Medulla oblongata (tissue), 1 donor: ENCODE measurements around the gene CAPN1.

Experiments
- DNase-seq: peaks from one replicate; pipeline ENCODE4 v3.0.0-alpha.2; 2015; ENCODE audit errors: extremely low spot score

Gene CAPN1

DNA sequence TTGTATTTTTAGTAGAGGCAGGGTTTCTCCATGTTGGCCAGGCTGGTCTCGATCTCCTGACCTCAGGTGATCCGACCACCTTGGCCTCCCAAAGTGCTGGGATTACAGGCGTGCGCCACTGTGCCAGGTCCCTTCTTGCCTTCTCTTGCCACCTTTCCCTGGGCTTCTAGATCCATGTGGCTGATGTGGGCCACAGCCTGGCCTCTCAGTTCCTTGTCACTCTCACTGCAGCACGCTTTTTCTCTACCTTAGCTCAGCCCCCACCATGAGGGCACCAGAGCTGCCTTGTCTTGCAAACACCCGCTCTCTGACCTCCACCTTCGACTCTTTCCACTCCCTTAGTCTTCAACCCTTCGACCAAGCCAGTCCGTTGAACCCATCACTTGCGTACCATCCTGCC is 7.5 kb downstream of the CAPN1 start:
- no peak for DNase-seq

DNA sequence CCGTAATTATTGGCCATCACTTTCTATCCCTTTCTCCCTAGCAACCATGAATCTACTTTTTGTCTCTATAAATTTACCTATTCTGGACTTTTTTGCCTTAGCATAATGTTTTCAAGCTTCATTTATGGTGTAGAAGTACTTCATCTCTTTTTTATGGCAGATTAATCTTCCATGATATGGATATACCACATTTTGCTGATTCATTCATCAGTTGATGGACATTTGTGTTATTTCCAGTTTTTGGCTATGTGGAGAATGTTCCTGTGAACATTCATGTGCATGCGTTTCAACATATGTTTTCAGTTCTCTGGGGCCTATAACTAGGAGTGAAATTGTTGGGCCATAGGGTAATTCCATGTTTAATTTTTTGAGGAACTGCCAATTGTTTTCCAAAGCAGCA is 12.8 kb downstream of the CAPN1 start:
- no peak for DNase-seq

DNA sequence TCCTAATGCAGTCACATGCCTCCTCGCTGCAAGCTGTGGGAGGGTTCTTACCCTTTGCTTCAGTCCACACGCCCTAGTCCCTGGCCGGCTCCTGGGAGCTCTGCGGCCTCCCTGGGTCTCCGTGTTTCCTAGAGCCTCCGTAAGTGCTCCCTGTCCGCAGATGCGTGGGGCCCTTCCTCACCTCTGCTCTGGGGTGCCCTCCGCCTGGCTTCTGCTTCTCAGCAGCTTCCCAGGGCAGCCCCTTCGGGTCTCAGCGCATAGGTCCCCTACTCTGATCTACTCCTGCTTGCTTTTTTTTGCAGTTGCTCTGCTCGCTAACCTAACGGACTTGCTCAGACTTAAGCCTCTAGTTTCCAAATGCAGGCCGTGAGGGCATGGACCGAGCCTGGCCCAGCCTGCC is 22.4 kb downstream of the CAPN1 start:
- no peak for DNase-seq

DNA sequence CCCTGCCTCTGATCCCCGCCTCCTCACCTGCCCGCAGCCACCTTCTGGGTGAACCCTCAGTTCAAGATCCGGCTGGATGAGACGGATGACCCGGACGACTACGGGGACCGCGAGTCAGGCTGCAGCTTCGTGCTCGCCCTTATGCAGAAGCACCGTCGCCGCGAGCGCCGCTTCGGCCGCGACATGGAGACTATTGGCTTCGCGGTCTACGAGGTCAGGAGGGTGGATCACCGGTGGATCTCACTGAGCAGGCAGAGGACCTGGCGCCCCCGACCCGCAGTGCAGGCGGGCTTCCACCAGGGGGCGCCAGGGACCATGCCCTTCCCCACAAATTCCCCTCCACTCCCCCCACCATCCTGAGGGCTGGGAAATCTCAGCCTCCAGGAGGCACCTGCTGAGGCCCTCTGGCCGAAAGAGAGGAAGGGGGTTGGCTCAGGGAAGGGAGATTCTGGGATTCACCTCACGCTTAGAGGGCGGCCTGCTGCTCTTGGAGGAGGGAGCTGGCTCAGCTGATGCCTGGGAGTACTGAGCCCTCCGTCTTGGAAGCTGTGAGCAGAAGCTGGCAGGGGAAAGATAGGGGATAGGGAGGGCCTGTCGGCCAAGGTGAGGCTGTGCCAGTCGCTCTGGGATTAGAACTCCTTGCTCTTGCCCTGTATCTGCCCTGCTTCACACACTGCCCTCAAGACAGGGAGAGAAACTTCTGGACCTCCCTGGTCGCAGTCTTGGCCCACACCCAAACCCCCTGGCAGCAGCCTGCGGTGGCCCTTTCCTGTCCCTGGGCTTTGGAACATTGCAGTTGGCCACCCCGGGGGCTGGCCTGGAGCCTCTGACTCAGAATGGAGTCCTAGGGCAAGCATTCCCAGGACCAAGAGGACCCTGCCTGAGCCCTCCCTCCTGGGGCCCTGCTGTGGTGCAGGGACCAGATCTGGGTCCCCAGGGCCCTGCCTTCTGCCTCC is 23.2 kb downstream of the CAPN1 start:
- DNase-seq = peak; percentile 75

DNA sequence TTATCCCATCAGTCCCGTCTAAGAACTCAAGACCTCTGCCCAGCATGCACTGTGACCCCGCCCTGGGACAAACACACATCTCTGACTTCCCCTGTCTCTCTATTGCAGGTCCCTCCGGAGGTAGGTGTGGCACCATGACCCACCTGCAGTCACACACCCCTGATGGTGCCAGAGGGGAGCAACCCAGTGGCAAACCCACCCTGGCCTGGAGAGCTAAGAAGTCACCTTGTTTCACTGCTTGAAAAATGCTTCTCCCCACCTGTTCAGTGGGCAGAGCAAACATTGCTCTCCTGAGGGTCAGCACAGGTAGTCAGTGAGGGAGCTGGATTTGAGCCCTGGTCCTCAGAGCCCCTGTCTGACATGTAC is 23.9 kb downstream of the CAPN1 start:
- DNase-seq = no peak

DNA sequence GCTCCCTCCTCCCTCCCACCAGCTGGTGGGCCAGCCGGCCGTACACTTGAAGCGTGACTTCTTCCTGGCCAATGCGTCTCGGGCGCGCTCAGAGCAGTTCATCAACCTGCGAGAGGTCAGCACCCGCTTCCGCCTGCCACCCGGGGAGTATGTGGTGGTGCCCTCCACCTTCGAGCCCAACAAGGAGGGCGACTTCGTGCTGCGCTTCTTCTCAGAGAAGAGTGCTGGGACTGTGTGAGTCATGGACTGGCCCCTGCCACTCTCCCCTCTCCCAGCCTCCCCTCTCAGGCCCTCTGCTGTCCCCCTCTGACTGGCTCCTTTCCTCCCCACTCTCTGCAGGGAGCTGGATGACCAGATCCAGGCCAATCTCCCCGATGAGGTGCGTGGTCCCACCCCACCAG is 24.7 kb downstream of the CAPN1 start:
- no peak for DNase-seq

DNA sequence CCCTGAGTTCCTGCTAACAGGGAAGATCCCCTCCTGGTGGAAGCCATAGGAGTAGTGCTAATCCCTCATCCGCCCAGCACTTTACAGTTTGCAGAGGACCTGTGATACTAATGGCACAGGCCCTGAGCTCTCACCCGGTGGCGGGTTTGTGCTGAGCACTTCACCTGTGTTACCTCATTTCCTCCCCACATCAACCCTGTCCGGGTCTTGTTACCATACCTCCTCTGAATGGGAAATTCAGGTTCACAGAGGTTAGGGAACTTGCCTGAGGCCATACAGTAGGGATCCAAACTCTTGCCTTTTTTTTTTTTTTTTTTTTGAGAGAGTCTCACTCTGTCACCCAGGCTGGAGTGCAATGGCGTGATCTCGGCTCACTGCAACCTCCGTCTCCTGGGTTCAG is 25.2 kb downstream of the CAPN1 start:
- no peak for DNase-seq

DNA sequence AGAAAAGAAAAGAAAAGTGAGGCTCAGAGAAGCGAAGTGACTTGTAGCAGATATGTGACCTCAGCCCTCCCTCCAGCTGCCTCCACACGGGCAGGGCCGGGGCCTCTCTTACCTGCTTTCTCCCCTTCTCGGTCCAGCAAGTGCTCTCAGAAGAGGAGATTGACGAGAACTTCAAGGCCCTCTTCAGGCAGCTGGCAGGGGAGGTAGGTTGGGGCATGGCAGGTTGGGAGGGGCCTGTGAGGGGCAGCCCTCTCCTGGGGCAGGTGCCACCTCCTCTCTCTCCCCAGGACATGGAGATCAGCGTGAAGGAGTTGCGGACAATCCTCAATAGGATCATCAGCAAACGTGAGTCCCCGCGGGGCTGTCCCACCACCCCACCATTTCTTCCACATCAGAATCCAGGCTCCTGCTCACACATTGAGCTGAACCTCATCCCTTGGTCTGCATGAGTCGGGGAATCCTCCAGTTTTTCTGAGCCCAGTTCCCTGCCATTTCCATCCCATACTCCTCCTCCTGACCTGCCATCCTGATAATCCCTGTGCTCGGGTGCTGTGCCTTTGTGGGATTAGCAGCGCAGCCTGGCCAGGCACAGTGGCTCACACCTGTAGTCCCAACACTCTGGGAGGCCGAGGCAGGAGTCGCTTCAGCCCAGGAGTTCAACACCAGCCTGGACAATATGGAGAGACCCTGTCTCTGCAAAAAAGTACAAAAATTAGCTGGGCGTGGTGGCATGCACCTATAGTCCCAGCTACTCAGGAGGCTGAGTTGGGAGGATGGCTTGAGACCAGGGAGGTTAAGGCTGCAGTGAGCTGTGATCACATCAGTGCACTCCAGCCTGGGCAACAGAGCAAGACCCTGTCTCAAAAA is 26.4 kb downstream of the CAPN1 start:
- DNase-seq = no peak

DNA sequence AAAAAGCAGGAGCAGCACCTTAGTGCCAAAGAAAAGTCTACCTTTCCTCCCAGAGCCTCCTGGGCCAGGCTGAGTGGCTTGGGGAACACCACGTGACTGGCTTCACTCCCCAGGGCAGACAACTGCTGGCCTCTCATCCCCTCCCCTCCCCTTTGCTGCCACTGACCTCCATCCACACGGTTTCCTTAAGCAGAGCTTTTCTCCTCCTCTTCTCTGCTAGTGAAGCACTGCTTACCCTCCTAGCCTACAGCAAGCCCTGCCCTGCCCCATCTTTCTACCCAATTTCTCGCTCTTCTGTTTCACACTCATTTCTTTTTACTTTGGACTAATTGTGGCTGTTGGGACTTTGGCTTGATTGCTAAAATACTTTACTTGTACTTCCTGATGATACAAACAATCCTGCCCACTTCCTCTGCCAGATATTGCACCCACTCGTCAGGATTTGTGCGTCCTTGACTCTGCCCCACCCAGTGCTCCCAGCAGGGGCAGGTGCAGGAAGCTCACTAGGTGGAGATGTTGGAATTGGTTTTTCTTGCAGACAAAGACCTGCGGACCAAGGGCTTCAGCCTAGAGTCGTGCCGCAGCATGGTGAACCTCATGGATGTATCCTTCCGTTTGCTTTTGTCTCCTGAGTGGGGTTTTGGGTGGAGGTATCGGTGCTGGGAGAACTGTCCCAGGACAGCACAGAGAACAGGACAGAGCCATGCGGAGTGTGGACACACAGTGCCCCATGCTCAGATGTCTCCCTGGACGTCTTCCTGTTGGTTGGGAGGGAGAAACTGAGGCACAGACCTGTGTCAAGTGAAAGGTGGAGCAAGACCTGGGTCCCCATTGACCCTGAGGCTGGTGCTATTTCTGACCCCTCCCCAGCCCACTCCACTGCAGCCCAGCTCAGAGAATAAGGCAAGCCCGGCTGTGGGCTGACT is 27.3 kb downstream of the CAPN1 start:
- no peak for DNase-seq

DNA sequence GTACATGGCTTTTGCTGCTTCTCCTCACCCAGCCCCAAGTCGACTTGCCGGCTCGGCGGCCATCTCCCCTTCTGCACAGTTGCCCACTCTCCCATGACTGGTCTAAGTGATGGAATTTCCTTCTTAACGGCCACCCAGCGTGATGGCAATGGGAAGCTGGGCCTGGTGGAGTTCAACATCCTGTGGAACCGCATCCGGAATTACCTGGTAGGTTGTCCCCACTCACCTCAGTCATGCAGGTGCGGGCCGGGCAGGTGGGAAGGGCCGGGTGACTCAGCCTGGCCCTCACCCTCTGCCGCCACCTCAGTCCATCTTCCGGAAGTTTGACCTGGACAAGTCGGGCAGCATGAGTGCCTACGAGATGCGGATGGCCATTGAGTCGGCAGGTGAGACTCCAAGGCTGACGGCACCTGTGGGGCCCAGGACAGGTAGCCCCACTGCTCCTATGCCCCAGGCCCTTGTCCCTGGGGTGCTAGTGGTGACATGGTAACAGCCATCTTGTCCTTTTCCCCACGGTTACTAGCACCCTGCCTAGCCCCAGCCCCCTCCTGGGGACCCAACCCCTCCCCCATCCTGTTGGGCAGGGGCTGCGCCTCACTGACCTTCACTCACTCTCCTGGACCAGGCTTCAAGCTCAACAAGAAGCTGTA is 28.1 kb downstream of the CAPN1 start:
- no peak for DNase-seq

DNA sequence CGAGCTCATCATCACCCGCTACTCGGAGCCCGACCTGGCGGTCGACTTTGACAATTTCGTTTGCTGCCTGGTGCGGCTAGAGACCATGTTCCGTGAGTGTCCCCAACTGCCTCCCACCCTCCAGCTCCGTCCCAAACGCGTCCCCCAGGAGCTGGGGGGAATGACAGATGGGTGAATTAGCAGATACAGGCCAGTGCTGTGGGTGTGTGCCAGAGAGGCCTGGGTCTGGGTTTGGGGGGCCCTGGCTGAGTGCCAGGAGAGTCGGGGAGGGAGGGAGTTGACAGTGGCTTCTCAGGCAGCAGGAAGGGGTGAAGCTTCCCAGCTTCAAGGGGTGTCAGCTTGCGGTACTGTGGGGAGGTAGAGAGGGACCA is 28.6 kb downstream of the CAPN1 start:
- no peak for DNase-seq

DNA sequence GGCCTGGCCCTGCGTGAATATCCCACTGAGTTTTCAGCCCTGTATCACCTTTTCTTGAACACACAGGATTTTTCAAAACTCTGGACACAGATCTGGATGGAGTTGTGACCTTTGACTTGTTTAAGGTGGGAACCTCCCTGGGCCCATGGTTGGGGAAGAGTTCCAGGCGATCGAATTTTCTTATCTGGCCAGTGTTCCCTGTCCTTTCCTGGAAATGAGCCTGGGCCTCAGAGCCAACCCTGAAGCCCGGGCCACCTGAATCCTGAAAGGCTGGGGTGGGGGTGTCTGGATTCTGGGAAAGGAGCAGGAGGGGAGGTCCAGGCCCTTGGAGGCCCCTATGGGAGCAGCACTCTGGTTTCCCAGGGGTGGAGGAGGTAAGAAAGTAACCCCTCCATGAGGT is 29.0 kb downstream of the CAPN1 start:
- DNase-seq = no peak

DNA sequence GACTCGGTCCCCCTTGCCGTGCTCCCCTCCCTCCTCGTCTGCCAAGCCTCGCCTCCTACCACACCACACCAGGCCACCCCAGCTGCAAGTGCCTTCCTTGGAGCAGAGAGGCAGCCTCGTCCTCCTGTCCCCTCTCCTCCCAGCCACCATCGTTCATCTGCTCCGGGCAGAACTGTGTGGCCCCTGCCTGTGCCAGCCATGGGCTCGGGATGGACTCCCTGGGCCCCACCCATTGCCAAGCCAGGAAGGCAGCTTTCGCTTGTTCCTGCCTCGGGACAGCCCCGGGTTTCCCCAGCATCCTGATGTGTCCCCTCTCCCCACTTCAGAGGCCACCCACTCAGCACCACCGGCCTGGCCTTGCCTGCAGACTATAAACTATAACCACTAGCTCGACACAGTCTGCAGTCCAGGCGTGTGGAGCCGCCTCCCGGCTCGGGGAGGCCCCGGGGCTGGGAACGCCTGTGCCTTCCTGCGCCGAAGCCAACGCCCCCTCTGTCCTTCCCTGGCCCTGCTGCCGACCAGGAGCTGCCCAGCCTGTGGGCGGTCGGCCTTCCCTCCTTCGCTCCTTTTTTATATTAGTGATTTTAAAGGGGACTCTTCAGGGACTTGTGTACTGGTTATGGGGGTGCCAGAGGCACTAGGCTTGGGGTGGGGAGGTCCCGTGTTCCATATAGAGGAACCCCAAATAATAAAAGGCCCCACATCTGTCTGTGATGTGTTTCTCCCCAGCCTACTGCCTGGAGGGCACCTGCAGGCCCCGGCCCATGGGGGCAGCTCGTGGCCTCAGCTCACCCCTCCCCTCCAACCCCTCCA is 29.8 kb downstream of the CAPN1 start:
- no peak for DNase-seq

DNA sequence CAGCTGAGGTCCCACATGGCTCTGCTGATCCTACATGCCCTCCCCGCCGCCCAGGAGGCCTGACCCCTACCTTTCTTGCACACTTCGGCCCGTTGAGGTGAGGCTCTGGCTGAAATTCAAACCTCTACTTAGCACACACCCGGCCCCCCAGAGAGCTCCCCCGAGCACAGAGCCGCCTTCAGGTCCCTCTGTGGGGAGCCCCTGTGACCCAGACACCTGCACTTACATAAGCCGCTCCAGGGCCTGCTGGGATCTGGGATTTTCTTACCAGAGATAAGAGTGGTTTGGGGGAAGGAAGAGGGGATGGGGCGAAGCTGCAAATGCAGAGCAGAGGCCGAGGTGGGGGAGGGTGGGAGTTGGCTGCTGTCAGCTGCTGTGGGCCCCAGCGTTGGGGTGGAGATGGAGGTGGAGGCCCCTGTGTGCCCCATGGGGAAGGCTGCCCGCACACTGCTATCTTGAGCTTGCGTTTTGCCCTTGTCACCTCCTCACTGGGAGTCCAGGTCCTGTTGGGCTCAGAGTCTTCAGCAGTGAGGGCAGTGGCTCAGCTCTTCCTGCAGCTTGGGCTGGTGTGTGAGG is 30.6 kb downstream of the CAPN1 start:
- no peak for DNase-seq

DNA sequence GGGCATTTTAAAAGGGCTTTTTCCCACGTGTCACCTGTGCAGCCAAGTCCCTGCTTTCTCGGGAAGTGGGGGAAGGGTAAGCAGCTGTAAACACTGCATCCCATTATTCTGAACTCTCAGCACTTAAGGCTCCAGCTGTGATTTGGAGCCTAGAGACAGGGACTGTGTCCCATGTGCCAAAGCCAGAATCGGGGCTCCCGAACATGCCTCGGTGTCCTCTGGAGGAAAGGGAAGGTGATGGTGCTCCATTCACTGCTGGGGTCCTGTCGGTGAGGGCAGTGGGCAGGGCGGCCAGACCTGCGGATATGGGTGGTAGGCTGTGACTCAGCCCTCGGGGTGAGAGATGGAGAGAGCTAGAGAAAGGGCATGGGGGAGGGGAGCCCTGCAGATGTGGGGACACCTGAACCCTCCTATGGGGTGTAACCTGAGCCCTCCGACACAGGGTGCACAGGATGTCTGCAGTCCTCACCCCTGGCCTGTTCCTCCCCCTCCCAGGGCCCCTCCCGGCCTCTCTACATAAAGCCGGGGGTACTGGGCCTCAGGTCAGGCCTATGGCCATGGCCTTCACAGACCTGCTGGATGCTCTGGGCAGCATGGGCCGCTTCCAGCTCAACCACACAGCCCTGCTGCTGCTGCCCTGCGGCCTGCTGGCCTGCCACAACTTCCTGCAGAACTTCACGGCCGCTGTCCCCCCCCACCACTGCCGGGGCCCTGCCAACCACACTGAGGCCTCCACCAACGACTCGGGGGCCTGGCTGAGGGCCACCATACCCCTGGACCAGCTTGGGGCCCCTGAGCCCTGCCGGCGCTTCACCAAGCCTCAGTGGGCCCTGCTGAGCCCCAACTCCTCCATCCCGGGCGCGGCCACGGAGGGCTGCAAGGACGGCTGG is 31.8 kb downstream of the CAPN1 start:
- DNase-seq = no peak

DNA sequence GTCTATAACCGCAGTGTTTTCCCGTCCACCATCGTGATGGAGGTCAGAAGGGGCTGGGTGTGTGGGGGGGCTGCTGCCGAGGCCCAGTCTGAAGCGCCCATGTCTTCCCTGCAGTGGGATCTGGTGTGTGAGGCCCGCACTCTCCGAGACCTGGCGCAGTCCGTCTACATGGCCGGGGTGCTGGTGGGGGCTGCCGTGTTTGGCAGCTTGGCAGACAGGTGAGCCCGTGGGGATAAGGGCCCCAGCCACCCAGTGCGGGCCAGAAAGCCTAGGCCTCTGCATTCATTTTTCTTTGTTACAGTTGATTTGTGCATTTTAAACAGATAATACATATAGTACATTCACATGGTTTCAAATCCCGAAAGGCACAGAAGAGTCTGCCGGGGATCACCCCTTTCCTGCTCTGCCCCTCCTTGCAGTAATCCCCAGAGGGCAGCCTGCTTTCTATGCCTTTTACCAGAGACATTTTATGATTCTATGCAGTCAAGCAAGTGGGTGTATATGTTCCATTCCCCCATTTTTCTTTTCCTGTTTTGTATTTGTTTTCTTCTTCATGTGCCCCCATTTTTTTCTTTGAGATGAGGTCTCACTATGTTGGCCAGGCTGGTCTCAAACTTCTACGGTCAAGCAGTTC is 32.6 kb downstream of the CAPN1 start:
- DNase-seq = no peak

DNA sequence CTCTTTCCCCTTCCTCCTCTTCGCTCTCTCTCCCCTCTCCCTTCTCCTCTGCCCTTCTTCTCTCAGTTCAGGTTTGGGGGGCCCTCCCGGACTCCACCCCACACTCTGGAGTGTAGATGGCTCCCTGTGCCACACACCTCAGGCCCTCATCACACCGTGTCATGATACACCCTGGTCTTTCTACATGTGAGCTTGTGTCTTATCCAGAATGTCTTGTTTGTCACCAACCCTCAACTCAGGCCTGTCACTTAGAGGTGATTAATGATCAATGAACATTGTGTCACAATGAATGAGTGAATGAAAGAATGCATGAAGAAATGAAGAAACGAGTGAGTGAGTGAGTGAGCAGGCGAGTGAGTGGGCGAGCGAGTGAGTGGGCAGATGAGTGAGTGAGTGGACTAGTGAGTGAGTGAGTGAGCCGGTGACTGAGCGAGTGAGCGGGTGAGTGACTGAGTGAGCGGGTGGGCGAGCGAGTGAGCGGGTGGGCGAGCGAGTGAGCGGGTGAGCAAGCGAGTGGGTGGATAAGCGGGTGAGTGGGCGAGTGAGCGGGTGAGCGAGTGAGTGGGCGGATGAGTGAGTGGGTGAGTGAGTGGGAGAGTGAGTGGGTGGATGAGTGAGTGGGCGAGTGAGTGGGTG is 33.8 kb downstream of the CAPN1 start:
- no peak for DNase-seq

DNA sequence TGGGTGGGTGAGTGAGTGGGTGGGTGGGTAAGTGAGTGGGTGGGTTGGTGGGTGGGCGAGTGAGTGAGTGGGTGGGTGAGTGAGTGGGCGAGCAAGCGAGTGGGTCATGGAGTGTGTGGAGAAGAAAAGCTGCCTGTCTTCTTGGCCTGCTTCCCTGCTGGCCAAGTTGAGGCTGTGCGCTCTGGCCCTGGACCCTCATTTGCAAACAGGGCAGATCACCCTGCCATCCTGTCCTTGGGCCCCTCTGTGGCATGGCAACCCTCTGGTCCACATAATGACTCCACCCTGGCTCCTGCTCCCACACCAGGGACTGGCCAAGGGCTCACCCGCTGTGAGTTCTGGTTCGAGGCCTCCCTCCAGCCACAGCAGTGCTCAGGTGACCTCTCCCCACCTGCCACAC is 35.1 kb downstream of the CAPN1 start:
- no peak for DNase-seq
